Measurements from ENCODE around the gene ITGA11. TPM values are rescaled to one million over a fixed set of nuclear protein-coding genes. Genes with fewer than 3 reads are reported as not detected.

The ITGA11 gene
- total RNA-seq, 1 experiment from 2014 or later, result 2.1 TPM

GRCh38 chr15:68412218-68412617 is 19.7 kb downstream of the ITGA11 start:
- no peak for DNase-seq (ENCODE audit: low read depth)

GRCh38 chr15:68411735-68412134 is 20.2 kb downstream of the ITGA11 start:
- no peak for DNase-seq (ENCODE audit: low read depth)

- DNase-seq (ENCODE audit: low read depth), result no peak
Observed at GRCh38 chr15:68411343-68411675, 20.7 kb downstream of the ITGA11 start.

GRCh38 chr15:68410466-68411342 is 21.3 kb downstream of the ITGA11 start:
- DNase-seq (ENCODE audit: low read depth), result no peak

GRCh38 chr15:68409736-68410370 is 22.1 kb downstream of the ITGA11 start:
- DNase-seq (ENCODE audit: low read depth), result no peak

- DNase-seq (ENCODE audit: low read depth), result no peak
Observed at GRCh38 chr15:68408971-68409370, 23.0 kb downstream of the ITGA11 start.

- DNase-seq (ENCODE audit: low read depth), result no peak
Observed at GRCh38 chr15:68407886-68408881, 23.8 kb downstream of the ITGA11 start.

GRCh38 chr15:68407141-68407885 is 24.6 kb downstream of the ITGA11 start:
- no peak for DNase-seq (ENCODE audit: low read depth)

GRCh38 chr15:68405378-68406250 is 26.3 kb downstream of the ITGA11 start:
- DNase-seq (ENCODE audit: low read depth), result no peak

- no peak for DNase-seq (ENCODE audit: low read depth)
Observed at GRCh38 chr15:68404056-68404798, 27.7 kb downstream of the ITGA11 start.

- DNase-seq (ENCODE audit: low read depth), result no peak
Observed at GRCh38 chr15:68403161-68403941, 28.6 kb downstream of the ITGA11 start.

GRCh38 chr15:68402432-68403160 is 29.4 kb downstream of the ITGA11 start:
- DNase-seq (ENCODE audit: low read depth), result no peak

- no peak for DNase-seq (ENCODE audit: low read depth)
Observed at GRCh38 chr15:68401496-68402431, 30.2 kb downstream of the ITGA11 start.

GRCh38 chr15:68400066-68400456 is 31.9 kb downstream of the ITGA11 start:
- no peak for DNase-seq (ENCODE audit: low read depth)

GRCh38 chr15:68399096-68400065 is 32.6 kb downstream of the ITGA11 start:
- no peak for DNase-seq (ENCODE audit: low read depth)

Measured in HT1080 (cell line).